NCI-H510A treated with DMSO at 0.1 percent for 48 hours (cell line): ENCODE data around the gene REC114.
A peak's percentile ranks its signal among the peaks of the same experiment; 100 is the strongest.
"Not testable (repeated sequence)": the region's sequence is repeated elsewhere in the genome, so short reads cannot be mapped to it uniquely, and the experiment has no call there.

ENCODE experiments used
- DNase-seq: peaks from one replicate; lab custom pipeline; 2025; lab: John Stamatoyannopoulos, UW

The REC114 gene

DNA sequence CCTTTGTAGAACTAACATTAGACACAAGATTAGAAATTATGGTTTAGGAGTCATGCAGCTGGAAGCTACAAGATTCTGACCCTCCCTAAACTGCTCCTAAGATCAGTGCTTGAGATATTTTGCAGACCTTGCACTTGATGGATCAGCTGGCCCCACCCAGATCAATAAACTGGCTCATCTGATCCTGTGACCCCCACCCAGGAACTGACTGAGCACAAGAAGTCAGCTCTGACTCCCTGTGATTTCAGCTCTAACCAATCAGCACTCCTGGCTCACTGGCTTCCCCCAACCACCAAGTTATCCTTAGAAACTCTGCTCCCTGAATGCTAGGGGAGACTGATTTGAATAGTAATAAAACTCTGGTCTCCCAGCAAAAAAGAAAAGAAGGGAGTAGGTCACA lies 134.6 kb downstream of the REC114 start:
- DNase-seq: not testable (repeated sequence)

DNA sequence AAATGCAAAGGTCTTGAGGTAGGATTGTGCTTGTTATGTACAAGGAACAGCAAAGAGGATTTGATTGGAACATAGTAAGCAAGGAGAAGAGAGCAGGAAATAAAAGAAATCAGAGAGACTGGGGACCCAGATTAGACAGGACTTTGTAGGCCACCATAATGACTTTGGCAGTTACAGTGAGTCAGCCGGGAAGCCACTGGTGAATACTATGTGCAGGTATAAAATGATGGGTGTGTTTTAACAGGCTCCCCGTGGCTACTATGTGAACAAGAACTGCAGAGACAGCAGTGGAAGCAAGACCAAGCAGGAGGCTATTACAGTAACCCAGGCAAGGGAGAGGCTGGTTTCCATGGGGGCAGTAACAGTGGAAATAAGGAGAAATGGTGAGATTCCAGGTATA lies 135.1 kb downstream of the REC114 start:
- DNase-seq: no peak

DNA sequence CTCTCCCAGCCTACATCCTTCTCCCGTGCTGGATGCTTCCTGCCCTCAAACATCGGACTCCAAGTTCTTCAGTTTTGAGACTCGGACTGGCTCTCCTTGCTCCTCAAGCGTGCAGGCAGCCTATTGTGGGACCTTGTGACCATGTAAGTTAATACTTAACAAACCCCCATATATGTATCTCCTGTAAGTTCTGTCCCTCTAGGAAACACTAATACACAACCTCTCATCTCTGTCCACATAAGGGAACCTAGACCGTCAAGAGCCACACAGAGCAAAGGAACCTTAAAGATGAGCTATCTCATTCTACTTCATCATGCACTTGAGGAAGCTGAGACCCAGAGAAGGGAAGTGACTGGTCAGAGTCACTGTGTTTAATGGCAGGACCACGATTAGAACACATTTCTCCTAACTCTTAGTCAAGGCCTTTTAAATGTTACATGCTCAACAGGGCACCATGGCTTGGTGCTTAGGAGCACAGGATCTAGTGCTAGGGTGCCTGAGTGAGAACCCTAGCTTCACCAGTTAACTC lies 140.0 kb downstream of the REC114 start:
- DNase-seq: no peak

DNA sequence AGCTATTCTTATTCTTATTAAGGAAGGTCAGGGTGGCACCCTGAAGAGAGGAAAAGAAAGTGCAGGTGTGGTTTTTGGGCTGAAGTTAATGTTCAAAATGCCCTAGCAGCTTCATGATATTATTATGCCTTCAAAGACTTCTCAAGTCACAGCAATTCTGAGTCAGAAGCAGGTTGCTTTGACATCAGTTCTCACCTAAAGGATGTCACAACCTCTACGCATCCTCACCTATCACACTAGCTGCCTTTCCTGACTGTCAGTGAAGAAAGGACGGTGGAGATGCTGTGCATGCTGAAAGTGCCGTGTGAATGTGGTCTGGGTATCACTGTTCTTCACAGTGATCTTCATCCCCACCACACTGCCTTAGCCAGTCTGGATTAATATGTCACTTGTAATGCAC lies 140.6 kb downstream of the REC114 start:
- DNase-seq: no peak

DNA sequence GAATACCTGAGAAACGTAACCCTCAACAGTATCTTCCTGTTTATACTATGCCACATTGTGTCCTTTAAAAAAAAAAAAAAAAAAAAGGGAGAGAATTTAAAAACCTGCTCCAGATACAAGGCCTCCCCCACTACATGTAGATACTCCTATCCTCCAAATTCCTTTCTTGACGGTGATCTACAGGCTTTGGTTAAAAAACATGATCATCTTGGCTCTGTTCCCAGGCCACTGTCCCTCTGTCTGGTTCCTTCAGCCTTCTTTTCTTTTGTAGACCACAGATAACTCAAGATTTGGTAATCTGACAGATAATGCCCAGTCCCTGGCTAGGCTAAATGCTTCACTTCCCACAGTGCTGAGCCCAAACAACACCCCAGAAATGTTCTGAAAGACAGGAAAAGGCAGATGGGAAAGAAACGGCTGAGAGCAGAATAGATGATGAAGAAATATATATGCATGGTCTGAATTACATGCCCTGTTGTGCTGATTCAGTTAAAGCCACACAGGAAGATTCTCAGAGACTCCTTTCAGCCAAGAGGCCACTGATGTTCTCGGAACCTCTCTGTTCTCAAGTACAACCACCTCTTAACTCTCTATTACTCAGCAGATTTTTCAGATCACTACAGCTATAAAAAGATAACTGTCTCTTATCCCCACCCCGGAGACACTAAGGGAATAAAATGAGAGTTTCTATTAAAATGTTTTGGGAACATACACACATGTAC lies 141.9 kb downstream of the REC114 start:
- no peak for DNase-seq

DNA sequence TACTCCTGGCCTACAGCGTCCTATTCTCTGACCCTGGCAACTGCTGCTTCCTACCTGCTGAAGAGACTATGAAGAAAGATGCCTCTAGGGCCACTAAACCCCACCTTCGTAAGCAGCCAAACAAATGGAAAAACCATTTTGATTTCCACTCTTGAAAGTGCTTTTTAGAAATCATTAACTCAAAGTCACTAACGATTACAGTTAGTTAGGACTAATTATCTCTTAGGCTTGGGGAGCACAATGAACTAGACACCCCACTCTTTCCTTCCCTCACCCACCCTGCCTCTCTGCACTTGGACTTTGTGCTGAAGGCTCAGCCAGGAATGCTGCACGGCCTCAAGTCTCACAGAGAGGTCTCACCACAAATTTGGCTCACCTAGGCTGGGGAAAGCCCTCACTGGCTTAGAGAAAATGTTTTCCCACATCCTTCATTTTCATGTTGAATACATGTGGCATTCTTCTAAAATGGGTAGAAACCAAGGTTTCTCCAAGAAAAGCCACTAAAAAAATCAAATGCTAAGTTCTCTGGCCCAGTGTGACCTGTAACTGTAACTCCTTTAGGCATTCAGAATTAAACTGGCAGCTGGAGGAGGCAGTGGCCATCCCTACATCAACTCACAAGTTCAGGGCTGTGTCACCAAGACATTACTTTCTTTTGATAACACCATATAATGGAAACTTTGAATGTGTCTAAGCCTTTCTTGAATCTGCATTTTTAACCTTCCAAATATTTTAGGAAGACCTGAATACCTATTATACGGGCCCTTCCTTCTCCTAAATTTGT lies 143.1 kb downstream of the REC114 start:
- no peak for DNase-seq

DNA sequence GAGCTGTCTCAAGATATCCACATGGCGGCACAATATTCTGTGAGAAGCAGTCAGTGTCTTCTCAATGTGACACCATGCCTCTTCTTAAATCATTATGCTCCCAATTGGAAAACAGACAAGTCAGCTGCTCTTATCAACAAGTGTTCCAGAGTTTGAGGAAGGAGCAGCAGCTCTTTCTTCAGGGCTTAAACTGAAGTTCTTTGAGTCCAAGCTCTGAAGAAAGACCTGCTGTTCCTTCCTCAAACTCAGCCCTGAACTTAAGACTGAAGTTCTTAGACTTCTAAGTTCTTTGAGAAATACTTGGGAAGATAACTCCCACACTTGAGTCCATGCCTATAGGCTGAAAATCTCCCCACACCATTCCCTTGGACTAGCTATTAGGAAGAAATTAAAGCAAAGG lies 146.8 kb downstream of the REC114 start:
- no peak for DNase-seq

DNA sequence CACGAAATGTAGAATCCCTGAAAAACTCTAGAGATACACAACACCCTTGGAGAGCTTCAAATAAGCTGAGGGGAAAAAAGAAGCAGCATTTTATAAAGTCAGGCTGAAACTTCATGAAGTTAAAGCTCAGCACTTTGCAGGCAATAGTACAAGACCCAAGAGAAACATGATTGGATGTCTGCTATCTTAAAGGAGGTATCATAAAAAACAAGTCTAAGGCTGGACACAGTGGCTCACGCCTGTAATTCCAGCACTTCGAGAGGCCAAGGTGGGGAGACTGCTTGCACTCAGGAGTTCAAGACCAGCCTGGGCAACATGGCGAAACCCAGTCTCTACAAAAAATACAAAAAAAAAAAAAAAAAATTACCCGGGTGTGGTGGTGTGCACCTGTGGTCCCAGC lies 147.3 kb downstream of the REC114 start:
- no peak for DNase-seq

DNA sequence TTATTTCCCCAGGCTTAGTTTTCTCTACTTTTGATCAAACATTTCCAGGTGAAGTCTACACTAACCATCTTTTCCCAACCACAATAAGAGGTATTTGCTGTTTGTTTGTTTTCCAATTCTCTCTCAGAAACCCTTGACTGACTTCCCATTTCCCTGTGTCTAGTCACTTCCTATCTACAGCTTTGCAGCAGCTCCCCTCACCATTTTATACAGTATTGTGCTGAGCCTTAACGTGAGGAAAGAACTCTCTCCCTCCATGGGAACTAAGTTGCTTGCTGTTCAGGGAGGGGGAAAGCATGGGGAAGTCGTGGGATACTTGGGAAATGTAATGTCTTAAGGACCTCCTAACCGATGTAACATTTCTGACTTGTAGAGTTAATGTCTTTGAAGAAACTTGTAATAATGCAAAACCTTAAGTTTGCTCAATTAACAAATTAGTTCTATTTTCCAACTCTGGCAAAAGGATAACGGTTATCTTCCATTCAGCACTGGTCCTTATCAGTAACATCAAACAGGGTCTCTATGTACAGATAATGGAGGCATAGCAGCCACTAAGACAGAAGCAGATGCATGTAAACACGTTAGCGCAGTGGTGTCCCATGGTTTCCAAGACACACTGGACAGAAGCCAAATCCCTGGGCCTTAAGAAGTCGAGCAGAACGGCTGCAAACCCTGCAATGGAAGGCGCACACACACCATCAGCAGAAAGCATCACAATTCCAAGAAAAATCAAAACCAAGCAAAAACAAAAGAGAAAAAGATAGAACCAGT lies 150.5 kb downstream of the REC114 start:
- DNase-seq: peak; percentile 14

DNA sequence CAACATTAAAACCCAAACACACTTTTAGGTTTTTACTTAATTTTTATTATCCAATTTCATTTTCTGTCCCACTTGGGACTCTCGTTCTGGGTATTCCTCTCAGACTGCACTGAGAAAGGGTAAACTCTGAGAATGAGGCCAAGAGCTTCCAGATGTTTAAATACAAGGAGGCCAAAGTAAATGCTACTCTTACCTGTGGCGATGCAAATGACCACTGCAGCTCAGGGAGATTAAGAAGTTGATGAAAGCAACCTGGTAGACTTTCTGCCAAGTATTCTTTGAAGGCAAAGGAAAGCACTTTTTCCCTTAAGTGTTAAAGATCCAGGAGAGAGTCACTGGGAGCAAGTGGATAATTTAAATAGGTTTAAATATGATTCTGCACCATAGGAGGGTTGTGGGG lies 151.1 kb downstream of the REC114 start:
- no peak for DNase-seq

DNA sequence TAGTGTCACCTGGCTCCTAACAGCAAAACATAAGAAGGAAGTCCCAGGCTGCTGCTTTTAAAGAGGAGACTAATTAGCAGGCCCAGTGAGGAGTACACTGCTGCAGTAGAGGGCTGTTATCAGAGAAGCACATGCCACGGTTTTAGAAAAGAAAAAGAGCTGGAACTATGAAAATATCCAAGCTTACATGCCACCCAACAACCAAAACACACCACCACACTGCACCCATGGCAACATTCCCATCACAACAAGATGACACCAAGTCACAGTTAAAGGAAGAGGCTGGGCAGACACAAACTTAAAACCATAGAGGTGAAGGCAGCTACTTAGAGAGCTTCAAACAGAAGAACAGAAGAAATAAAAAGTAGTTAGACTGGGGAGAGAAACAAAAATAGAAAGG lies 153.2 kb downstream of the REC114 start:
- peak; percentile 3 for DNase-seq

DNA sequence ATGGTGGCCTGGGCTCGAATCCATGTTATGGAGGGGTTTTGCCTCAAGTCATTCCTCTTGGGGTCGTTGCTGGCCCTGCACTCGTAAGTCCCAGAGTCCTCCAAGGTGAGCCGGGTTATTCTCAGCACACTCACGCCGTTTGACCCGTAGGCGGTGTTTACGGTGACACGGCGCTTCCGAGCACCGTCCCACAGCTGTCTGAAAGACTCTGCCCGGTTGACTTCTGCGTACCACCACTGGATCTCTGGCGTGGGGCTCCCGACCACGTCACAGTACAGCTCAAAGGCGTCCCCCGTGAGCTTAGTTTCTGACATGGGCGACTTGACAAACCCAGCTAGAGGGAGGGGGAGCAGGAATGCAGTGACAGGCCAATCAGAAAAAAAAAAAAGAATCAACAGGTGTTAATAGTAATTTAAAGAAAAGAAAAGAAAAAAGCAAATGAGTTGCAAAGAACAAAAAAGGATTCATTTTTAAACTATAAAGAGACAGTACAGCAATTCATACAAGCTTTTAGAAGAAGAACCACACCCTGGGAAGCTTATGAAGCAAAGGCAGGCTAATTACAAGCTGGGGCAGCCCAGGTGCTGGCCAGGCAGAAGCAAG lies 154.2 kb downstream of the REC114 start:
- no peak for DNase-seq

DNA sequence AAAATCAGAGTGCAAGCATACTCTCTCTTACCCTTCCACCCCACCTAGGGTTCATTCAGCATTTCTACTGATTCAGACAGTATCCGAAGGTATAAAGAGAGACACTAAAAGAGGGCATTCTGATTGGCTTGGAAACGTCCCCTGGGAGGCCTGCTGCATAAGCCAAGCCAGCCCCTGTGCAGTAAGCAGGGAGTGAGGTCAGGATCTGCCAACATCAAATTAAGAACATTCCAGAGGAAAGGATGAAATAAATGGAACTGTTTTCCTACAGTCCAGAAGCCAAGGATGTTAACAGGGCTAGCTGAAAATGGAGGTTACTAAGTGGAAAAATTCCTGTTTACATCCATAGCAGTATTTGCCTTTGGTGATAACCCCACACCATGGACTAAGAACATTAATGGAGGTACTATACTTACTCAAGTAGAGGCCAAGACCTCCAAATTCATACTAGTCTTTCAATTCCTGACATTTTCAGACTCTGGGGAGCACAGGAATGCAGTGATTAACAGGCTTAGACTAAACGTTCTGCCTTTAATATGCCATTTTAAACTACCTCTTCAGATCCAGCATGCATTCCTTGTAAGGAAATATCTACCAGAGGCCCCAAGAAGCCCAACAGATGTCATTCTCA lies 155.7 kb downstream of the REC114 start:
- DNase-seq: no peak

DNA sequence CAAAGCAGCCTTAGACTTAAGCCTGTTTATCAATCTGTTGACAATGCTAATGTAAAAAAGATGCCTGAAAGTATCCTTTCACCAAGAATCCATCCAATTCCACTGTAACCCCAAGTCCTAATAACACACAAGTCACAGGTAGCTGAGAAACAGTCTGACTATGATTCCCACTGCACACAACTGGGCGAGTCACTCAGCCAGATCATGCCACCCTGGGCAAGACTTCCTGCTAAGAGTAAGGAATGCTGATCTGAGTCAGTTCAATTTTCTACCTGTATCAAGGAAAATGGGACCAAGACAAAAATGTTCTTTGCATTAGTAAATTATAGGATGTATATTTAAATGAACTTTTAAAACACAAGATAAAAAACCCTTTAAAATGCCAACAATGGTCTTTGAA lies 157.0 kb downstream of the REC114 start:
- no peak for DNase-seq

DNA sequence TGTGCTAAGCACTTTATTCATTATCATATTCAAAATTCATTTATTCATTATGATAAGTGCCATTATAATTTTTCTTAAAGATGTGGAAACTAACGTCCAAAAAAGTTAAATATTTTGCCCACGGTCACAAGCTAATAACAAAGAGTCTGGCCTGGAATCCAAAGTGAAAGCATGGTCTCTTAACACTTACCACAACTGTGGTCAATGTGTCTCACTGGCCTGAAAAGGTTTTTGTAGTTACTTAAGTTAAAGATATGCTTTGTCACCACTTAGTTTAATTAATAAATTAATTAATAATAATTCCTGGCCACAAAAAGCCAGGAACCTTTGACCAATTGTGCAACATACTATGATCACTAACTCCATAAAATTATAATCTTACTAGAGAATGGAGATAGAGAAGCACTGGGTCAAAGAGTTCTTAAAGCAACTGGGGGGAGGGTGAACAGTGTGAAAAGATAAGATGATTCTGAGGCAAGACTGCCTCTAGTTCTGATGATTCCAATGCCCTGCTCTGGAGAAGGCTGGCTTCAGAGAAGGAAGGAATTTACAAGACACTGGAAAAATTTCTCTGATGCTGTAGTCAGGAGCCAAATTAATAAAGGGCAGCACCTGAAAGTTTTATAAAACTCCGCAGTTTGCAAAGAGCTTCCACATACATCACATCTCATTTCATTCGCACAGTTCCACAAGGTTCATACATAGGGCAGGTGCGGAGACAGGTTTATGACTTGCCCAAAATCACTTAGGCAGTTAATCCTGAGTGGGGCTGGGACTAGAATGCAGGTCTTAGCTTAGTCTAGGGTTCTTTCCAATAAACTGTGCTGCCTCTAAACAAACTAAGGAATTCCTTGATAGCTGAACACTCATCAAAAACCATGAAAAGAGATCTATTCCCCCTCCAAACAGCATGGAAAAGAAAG lies 157.7 kb downstream of the REC114 start:
- DNase-seq: no peak

DNA sequence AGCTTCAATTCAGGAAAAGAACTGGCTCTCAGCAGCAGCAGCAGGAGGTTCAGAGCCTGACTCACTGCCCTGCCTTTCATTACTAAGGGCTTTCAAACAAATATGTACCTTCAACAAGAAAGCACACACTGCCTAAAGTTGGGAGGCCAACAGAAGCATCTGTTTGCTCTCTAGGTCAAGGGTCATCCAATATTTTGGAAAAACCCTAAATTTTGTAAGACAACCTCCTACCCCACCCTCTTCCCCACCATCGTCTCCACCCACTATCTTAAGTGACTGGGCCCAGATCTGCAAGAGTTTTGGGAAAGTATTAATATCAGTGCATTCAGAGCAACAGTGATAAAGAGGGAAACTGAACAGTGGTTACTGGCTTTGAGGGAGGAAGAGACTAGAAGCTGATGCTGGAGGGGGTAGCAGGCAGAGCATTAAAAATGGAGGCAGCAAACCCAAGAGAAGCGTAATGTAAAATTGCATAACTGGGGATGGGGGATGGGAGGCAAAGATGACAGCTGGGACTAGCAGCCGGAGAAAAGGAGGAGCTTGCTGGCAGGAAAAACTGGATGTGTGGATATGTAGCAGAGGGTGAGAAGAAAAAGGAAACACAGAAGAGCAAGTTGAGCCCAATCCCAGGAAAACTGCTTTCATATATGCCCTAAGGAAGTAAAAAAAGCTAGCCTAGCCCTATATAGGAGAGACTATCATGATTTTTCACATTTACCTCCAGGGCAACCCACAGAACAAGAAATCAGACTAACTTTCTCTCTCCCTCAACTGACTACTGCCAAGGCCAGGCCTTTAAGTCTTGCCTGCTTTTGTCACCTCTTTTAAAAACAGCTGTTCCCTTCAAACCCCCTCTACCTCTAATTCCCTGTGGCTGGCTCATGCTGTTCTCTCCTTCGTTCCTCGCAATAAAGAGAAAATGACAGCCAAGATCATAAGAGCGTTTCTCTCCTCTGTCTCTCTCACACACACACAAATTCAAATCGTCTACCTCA lies 158.8 kb downstream of the REC114 start:
- DNase-seq: peak; percentile 65

DNA sequence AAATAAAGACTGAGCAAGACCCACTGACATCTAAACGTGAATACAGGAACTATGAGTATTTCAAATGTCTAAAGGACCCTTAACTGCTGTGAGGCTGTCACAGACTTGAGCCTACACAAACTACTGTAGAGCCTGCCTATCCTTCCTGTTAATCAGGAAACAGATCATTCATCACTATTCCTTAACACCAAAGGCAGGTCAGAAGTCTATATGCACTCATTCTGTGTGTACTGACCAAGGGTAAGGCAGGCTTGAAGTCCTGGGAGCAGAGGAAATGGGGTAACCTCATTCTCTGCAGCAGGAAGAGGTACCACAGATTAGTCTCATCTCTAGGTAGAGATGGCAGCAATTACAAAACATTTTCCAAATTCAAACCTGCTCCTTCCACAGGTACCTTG lies 159.5 kb downstream of the REC114 start:
- no peak for DNase-seq

DNA sequence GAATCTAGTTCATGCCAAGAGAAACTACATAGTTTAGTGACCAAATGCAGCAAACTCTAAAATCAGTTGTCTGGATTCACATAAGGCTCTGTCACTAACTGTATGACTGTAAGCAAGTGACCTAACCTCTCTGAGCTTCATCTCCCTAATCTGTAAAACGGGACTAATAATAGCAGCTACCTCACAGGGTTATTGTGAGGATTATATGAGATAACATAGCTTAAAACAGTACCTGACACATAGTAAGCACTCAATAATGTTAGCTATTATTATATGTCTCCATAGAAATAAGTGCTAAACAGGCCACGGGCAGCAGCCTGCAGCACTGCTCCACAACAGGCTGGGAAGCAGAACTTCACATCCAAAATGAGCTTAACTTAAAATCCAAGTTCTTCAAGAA lies 160.0 kb downstream of the REC114 start:
- no peak for DNase-seq

DNA sequence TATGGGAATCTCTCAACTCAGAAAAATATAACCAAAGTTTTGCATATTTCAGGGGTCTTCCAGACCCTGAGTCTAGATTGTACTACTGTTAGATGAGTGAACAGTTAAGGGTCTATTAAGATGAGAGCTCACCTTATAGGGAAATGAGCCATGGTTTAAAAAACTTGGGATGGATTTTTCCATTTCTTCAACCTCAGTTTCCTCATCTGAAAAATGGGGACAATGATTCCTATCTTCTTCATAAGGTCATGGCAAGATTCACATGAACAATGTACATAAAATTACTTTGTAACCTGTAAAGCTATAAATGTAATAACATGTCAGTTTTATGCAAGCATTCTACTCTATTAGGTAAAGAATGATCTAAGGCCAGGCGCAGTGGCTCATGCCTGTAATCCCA lies 161.5 kb downstream of the REC114 start:
- no peak for DNase-seq
